Colonic mucosa (tissue), 4 donors: ENCODE measurements around the gene LITAFD. TPM values are rescaled to one million over a fixed set of nuclear protein-coding genes. Genes with fewer than 3 reads are reported as not detected.

Source experiments
- DNase-seq: peaks from one replicate; pipeline ENCODE4 v3.0.0-alpha.2; 2020
- H3K27ac ChIP-seq: fragments of 200-600 bp; one replicate; pipeline ENCODE4 v1.8.0; 2021
- H3K27me3 ChIP-seq: fragments of 200-600 bp; one replicate; pipeline ENCODE4 v1.8.0; 2021
- H3K36me3 ChIP-seq: fragments of 200-600 bp; one replicate; pipeline ENCODE4 v1.8.0; 2021
- H3K4me1 ChIP-seq: fragments of 200-600 bp; one replicate; pipeline ENCODE4 v1.8.0; 2021; ENCODE audit warnings: mild to moderate bottlenecking
- H3K4me3 ChIP-seq: fragments of 200-600 bp; one replicate; pipeline ENCODE4 v1.8.0; 2021
- H3K9ac ChIP-seq, 2 donors: one replicate each; pipeline ENCODE4 v1.7.0; 2013; ENCODE audit warnings: control low read depth in 2 of 2, low read depth in 2 of 2, low read length in 2 of 2
- H3K9me3 ChIP-seq: fragments of 200-600 bp; one replicate; pipeline ENCODE4 v1.8.0; 2021
- intact Hi-C: fragments of 100-400 bp; cut with DNase I; formaldehyde crosslinking; loops from one replicate; pipeline ENCODE4 v1.14.1; 2022
- total RNA-seq, 2 donors: library from RNA; stranded (reverse); fragmentation: NEBNext Ultra II Directional in 1 of 2; extraction: Animal tissue kit (Norgen Biotek cat#: 25700) in 1 of 2; gene quantifications; one replicate each; pipeline ENCODE4 v1.2.1, GENCODE V29; 2021
- TF ChIP-seq, protein P1 (sequence below): fragments of 200-600 bp; IDR thresholded peaks from one replicate; pipeline ENCODE4 v1.8.0; 2022; ENCODE audit warnings: antibody characterized with exemption, mild to moderate bottlenecking
- donor health status: healthy.
- donor health status: DM: no; HTN: no; CAD: no.
- donor health status: DM: no; HTN: no; CAD: no.

Gene LITAFD
- total RNA-seq, 2 donors from 2014 or later = not detected

DNA sequence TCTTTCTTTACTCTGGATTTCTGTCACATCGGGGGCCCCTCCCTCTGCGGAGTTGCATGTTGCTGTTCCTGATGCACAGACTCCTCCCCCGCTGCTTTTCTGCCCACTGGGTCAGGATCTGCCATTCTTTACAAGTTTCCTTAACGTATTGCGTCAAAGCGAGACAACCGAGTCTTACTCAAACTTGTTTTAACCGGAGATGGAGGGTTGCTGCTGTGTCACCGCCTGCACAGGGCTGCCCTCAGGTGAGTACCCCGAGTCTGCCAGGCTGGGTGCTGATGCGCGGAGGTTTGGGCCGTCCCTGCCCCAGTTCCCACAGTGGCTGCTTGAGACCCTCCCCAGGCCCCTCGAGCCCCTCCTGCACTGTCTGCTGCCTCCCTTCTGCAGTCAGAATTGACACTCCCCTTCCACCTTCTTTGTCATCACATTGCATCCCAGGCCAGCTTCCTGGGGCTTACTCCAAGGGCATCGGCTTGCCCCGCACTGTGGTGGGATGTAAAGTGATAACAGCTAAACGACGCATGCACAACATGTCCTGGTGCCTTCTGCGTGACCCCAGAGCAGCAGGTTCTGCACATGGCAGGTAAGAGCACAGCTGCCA lies 32.6 kb upstream of the LITAFD start:
- Histone ChIP-seq H3K36me3 (no peaks in the 10 kb centered on the region), H3K4me3 (no peak overlapping the region), H3K9ac (no peak overlapping the region), H3K4me1 (no peaks in the 10 kb centered on the region), H3K9me3 (no peaks in the 10 kb centered on the region), H3K27me3 (no peaks in the 10 kb centered on the region), H3K27ac (no peak overlapping the region)
- no peak for DNase-seq
- intact Hi-C loops = loop anchor here (10.0 kb wide), 1 partner anchor 45 kb away; no protein-coding TSS in a partner anchor
- TF ChIP-seq, protein P1, sequence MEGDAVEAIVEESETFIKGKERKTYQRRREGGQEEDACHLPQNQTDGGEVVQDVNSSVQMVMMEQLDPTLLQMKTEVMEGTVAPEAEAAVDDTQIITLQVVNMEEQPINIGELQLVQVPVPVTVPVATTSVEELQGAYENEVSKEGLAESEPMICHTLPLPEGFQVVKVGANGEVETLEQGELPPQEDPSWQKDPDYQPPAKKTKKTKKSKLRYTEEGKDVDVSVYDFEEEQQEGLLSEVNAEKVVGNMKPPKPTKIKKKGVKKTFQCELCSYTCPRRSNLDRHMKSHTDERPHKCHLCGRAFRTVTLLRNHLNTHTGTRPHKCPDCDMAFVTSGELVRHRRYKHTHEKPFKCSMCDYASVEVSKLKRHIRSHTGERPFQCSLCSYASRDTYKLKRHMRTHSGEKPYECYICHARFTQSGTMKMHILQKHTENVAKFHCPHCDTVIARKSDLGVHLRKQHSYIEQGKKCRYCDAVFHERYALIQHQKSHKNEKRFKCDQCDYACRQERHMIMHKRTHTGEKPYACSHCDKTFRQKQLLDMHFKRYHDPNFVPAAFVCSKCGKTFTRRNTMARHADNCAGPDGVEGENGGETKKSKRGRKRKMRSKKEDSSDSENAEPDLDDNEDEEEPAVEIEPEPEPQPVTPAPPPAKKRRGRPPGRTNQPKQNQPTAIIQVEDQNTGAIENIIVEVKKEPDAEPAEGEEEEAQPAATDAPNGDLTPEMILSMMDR = no peak

DNA sequence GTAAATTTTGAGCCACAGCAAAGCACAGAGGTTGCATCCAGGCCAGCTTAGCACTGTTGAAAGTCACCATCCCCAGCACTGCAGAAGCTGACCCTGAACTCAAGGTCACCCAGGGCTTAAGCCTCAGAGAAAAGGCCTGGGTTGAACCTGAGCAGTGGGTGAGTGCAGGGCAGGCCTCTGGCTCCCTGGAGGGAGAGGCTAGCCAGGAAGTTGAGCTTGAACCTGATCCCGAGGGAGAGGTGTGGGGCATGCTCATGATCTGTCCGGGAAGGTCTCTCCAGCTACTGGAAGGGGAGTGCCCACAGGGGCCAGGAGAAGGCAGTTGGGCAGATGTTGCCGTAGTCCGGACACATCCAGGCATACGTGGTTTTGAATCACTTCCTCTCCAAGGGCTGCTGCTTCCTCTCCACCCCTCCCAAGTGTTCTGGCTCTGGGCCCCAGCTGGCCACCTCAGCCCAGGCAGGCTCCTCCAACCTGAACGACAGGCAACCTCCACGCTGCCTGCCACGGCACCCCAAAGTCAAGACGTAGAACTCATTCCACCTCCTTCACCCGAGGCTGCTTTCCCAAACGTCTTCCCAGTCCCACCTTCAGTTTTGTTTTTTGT lies 31.8 kb upstream of the LITAFD start:
- Histone ChIP-seq H3K4me1 (no peaks in the 10 kb centered on the region), H3K9me3 (no peaks in the 10 kb centered on the region), H3K27me3 (no peaks in the 10 kb centered on the region), H3K4me3 (no peak overlapping the region), H3K27ac (no peak overlapping the region), H3K9ac (no peak overlapping the region), H3K36me3 (peaks cover 4% of the 10 kb centered on the region)
- peak; percentile 22 for DNase-seq
- TF ChIP-seq, protein P1 = no peak
- intact Hi-C loops = loop anchor here (10.0 kb wide), 1 partner anchor 46 kb away; no protein-coding TSS in a partner anchor

DNA sequence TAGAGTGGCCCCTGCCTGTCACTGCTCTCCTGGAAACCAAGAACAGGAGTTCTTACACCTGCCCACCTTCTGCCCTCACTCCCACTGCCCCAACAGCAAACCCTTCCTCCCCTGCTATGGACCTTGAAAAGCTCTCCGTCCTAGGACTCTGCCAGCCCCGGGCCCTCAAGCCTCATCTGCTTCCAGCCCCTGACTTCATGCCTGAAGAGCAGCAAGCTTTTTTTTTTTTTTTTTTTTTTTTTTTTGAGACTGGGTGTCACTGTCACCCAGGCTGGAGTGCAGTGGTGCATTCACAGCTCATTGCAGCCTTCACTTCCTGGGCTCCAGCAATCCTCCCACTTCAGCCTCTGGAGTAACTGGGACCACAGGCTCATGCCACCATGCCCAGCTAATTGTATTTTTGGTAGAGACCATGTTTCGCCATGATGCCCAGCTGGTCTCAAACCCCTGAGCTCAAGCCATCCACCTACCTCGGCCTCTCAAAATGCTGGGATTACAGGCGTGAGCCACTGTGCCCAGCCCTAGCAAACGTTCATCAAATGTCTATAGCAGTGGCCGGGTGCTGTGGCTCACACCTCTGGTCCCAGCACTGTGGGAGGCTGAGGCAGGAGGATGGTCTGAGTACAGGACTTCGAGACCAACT lies 30.3 kb upstream of the LITAFD start:
- H3K27me3 ChIP-seq = no peaks in the 10 kb centered on the region
- intact Hi-C loops = loop anchor here (10.0 kb wide), 1 partner anchor 47 kb away; no protein-coding TSS in a partner anchor
- no peak overlapping the region for H3K4me3 ChIP-seq
- no peaks in the 10 kb centered on the region for H3K9me3 ChIP-seq
- H3K9ac ChIP-seq = no peak overlapping the region
- peaks cover 5% of the 10 kb centered on the region for H3K36me3 ChIP-seq
- TF ChIP-seq, protein P1 = no peak
- no peaks in the 10 kb centered on the region for H3K4me1 ChIP-seq
- DNase-seq = peak; percentile 16
- no peak overlapping the region for H3K27ac ChIP-seq

DNA sequence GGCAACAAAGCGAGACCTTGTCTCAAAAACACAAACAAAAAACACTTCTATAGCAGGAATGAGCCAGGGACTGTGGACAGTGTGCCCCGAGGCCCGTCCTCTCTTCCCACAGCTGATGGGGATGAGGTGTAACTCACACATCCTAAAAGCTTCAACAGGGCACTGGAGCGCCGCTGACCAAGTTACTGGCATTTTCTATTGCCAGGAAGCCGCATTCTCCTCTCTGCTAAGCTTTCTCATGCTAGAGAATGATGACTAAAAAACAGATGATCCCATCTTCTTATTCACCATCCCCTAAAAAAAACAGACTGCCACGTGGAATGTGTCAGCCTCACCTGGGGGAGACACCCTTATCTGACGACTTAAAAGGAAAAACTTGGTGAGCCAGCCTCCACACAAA lies 29.6 kb upstream of the LITAFD start:
- Histone ChIP-seq H3K4me1 (no peaks in the 10 kb centered on the region), H3K4me3 (no peak overlapping the region), H3K9ac (no peak overlapping the region), H3K27ac (no peak overlapping the region), H3K9me3 (no peaks in the 10 kb centered on the region), H3K27me3 (no peaks in the 10 kb centered on the region), H3K36me3 (peaks cover 5% of the 10 kb centered on the region)
- TF ChIP-seq, protein P1 = no peak
- DNase-seq = peak; percentile 15
- intact Hi-C loops = loop anchor here (10.0 kb wide), 1 partner anchor 48 kb away; no protein-coding TSS in a partner anchor

DNA sequence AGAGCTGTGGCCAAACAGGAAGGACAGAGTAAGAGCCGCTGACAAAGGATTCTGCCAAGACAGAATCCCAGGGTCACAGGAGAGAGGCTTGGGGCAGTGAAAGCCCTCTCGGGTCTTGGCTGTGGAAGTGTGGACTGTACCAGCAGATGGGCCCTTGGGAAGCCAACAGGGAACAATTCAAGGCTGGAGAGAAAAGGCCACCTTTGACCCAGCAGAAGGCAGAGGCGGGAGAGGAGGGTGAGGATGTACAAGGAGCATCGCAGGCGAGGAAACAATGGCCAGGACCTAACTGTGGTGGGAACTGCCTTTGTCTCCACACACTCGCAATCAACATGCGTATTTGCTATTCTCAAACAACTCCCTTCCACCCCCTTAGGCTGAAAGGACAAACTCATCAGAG lies 29.0 kb upstream of the LITAFD start:
- Histone ChIP-seq H3K9me3 (no peaks in the 10 kb centered on the region), H3K36me3 (peaks cover 5% of the 10 kb centered on the region), H3K9ac (no peak overlapping the region), H3K4me3 (no peak overlapping the region), H3K27me3 (no peaks in the 10 kb centered on the region), H3K4me1 (no peaks in the 10 kb centered on the region), H3K27ac (no peak overlapping the region)
- intact Hi-C loops = loop anchor here (10.0 kb wide), 1 partner anchor 48 kb away; no protein-coding TSS in a partner anchor
- TF ChIP-seq, protein P1 = no peak
- DNase-seq = peak; percentile 16
